ENCODE measurements around the gene LPP.

DNA sequence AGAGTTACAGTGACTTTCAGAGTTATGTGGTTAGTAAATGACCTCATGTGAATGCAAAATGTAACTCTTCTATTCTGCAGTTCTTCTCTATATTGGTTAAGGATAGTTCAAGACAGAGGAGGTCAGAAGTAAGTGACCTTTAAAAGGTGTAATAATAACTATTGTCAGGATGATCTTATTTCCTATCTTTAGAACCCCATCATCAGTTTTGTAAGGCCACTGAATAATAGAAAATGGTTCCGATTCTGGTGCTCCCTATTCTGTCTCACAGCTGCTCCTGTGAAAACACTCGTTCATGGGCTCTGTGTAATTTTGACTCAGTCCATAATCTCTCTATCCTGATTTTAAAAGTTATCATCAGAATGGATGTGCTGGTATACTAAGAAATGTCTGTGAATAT is 463.3 kb downstream of the LPP start:
- TF ChIP-seq, protein P1, sequence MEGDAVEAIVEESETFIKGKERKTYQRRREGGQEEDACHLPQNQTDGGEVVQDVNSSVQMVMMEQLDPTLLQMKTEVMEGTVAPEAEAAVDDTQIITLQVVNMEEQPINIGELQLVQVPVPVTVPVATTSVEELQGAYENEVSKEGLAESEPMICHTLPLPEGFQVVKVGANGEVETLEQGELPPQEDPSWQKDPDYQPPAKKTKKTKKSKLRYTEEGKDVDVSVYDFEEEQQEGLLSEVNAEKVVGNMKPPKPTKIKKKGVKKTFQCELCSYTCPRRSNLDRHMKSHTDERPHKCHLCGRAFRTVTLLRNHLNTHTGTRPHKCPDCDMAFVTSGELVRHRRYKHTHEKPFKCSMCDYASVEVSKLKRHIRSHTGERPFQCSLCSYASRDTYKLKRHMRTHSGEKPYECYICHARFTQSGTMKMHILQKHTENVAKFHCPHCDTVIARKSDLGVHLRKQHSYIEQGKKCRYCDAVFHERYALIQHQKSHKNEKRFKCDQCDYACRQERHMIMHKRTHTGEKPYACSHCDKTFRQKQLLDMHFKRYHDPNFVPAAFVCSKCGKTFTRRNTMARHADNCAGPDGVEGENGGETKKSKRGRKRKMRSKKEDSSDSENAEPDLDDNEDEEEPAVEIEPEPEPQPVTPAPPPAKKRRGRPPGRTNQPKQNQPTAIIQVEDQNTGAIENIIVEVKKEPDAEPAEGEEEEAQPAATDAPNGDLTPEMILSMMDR (IDR thresholded peaks at IDR 0.05; ENCODE audit: insufficient read depth, low read length) = no peak
- TF ChIP-seq GABPA (IDR thresholded peaks at IDR 0.05; ENCODE audit: low read depth) = no peak
